CD14-positive monocyte (primary cell): Measurements from ENCODE around the gene GMEB2. TPM values are rescaled to one million over a fixed set of nuclear protein-coding genes. Genes with fewer than 3 reads are reported as not detected.

ENCODE experiments used
- DNase-seq, 3 donors: peaks; one replicate each; pipeline ENCODE4 v3.0.0-alpha.2; 2011 to 2022
- H2AFZ ChIP-seq: 2 replicates; pipeline ENCODE4 v1.6.0; 2012; ENCODE audit warnings: mild to moderate bottlenecking, low read depth, low read length, inconsistent platforms; ENCODE audit not compliant: insufficient read depth, poor library complexity, severe bottlenecking
- H3K27ac ChIP-seq, 2 donors: 1 replicate in 1 of 2; 2 replicates in 1 of 2; pipeline ENCODE4 v1.5.1; 2012 to 2013; ENCODE audit warnings: low read length in 2 of 2, control low read depth in 1 of 2, inconsistent platforms in 1 of 2, low read depth in 1 of 2, mild to moderate bottlenecking in 1 of 2
- H3K27me3 ChIP-seq, 2 donors: one replicate each; pipeline versions ENCODE4 v1.6.0 to v1.6.1; 2011 to 2013; ENCODE audit warnings: low read length in 2 of 2; ENCODE audit not compliant: control insufficient read depth in 2 of 2, insufficient read depth in 2 of 2
- H3K36me3 ChIP-seq, 2 donors: replicated peaks in 1 of 2; 1 replicate in 1 of 2; 2 replicates in 1 of 2; pipeline versions ENCODE4 v1.5.1 to v1.6.1; 2012 to 2013; ENCODE audit warnings: low read length in 2 of 2, control low read depth in 1 of 2, inconsistent platforms in 1 of 2, mild to moderate bottlenecking in 1 of 2; ENCODE audit not compliant: insufficient read depth in 2 of 2, control insufficient read depth in 1 of 2
- H3K4me1 ChIP-seq, 2 donors: 1 replicate in 1 of 2; 2 replicates in 1 of 2; pipeline versions ENCODE4 v1.5.1 to v1.6.1; 2012 to 2013; ENCODE audit warnings: low read length in 2 of 2, control low read depth in 1 of 2, inconsistent platforms in 1 of 2, mild to moderate bottlenecking in 1 of 2, moderate library complexity in 1 of 2; ENCODE audit not compliant: insufficient read depth in 2 of 2, control insufficient read depth in 1 of 2
- H3K4me2 ChIP-seq: replicated peaks from 2 replicates; pipeline ENCODE3; 2012; ENCODE audit warnings: low read length, moderate library complexity, mild to moderate bottlenecking; ENCODE audit not compliant: poor library complexity, severe bottlenecking; ENCODE audit errors: extremely low read depth
- H3K4me3 ChIP-seq, 3 experiments: fragments of 200-600 bp in 1 of 3; sonication (generic) in 1 of 3; replicated peaks in 1 of 3; 1 replicate in 2 of 3; 2 replicates in 1 of 3; pipeline ENCODE4 v1.5.1; 2011 to 2013; ENCODE audit warnings: low read length in 3 of 3, mild to moderate bottlenecking in 3 of 3, control low read depth in 2 of 3, low read depth in 2 of 3, inconsistent platforms in 1 of 3, moderate library complexity in 1 of 3
- H3K79me2 ChIP-seq: 2 replicates; pipeline ENCODE4 v1.6.0; 2012; ENCODE audit warnings: mild to moderate bottlenecking, control low read depth, inconsistent platforms, low read length, moderate library complexity; ENCODE audit not compliant: insufficient read depth
- H3K9ac ChIP-seq: 2 replicates; pipeline ENCODE4 v1.6.0; 2017; ENCODE audit warnings: low read length, mild to moderate bottlenecking; ENCODE audit not compliant: insufficient read depth, poor library complexity, severe bottlenecking
- H3K9me3 ChIP-seq, 2 donors: replicated peaks in 1 of 2; 1 replicate in 1 of 2; 2 replicates in 1 of 2; pipeline versions ENCODE4 v1.5.1 to v1.6.1; 2012 to 2013; ENCODE audit warnings: low read length in 2 of 2, control low read depth in 1 of 2; ENCODE audit not compliant: control insufficient read depth in 1 of 2, insufficient read depth in 1 of 2
- H4K20me1 ChIP-seq: 2 replicates; pipeline ENCODE4 v1.6.0; 2012; ENCODE audit warnings: mild to moderate bottlenecking, low read length, control low read depth, moderate library complexity; ENCODE audit not compliant: insufficient read depth
- H3K27ac Mint-ChIP-seq, 7 donors: one replicate each; pipeline ENCODE4 v1.8.0; 2020; ENCODE audit warnings: mild to moderate bottlenecking in 7 of 7, mixed read lengths in 7 of 7, moderate library complexity in 6 of 7, inconsistent platforms in 2 of 7
- H3K27me3 Mint-ChIP-seq, 3 donors: one replicate each; pipeline ENCODE4 v1.8.0; 2021 to 2022; ENCODE audit warnings: low read depth in 3 of 3, mild to moderate bottlenecking in 3 of 3, mixed read lengths in 3 of 3, moderate library complexity in 3 of 3, inconsistent platforms in 1 of 3
- H3K36me3 Mint-ChIP-seq, 2 donors: one replicate each; pipeline ENCODE4 v1.8.0; 2020; ENCODE audit warnings: mixed read lengths in 2 of 2, inconsistent platforms in 1 of 2, mild to moderate bottlenecking in 1 of 2
- H3K4me1 Mint-ChIP-seq: one replicate; pipeline ENCODE4 v1.8.0; 2020; ENCODE audit warnings: mild to moderate bottlenecking, mixed read lengths
- H3K4me3 Mint-ChIP-seq, 2 donors: one replicate each; pipeline ENCODE4 v1.8.0; 2020; ENCODE audit warnings: mild to moderate bottlenecking in 2 of 2, mixed read lengths in 2 of 2, moderate library complexity in 1 of 2
- H3K9me3 Mint-ChIP-seq, 7 donors: one replicate each; pipeline ENCODE4 v1.8.0; 2020 to 2022; ENCODE audit warnings: mixed read lengths in 7 of 7, mild to moderate bottlenecking in 6 of 7, moderate library complexity in 6 of 7, inconsistent platforms in 2 of 7
- WGBS: methylation state at CpG from one replicate; pipeline ENCODE4 v1.1.5; 2013; ENCODE audit warnings: missing lambda C conversion rate; ENCODE audit not compliant: insufficient coverage; 5-methylcytosine and 5-hydroxymethylcytosine counted together
- intact Hi-C, 2 donors: fragments of 100-400 bp; cut with micrococcal nuclease; formaldehyde crosslinking; loops; one replicate each; pipeline versions ENCODE4 v1.15.0 to v1.15.1; 2023
- polyA plus RNA-seq, 3 donors: library from polyadenylated mRNA; depleted of rRNA in 1 of 3; unstranded in 2 of 3; stranded (reverse) in 1 of 3; fragments of 300-500 nt in 2 of 3; fragments of >200 nt in 1 of 3; fragmentation: Illumina TruSeq in 2 of 3; gene quantifications; 1 replicate in 2 of 3; 2 replicates in 1 of 3; pipeline ENCODE4 v1.2.3, GENCODE V29; 2012 to 2021
- TF ChIP-seq, protein P1 (sequence below): fragments of 200-600 bp; IDR thresholded peaks from one replicate; pipeline ENCODE4 v1.8.0; 2022; ENCODE audit warnings: antibody characterized with exemption, mild to moderate bottlenecking

The GMEB2 gene
- polyA plus RNA-seq, 3 donors = 2.7 to 11.7 (median 3.8) TPM

DNA sequence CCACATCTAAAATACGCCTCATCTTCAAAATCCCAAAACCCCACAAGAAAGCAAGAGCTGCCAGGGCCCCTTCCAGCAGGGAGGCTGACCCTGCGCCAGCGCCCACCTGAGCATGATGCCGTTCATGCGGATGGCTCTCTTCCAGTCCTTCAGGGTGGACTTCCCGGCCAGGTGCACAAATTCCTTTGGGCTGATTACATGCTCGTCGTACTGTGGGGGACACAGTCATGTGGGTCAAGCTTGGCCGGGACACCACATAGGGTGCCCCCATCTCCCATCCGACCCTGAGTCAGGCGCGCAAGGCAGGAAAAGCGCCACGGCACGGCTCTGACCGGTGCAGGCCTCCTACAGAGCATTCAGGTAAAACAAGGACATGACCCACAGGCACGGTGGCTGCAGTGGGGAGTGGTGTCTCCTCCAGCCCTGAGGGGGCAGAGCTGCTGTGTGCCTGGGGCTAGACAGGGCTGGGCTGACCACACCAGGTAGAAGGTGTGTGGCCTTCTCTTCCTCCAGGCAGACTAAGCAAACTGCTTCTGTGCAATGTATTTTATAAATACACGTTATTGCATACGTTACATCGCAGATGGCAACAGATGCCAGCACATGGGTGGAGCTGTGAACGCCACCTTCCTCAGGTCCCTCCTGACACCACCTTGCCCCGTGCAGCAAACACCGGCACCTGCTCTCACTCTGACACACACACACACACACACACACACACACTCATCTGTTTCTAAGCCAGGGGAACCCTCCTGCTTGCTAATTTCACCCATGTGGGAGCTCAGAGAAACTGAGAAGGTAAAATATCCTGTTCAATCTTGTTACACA is 29.0 kb downstream of the GMEB2 start:
- H3K9ac ChIP-seq = no peak overlapping the region
- H3K27me3 Mint-ChIP-seq = peaks cover 0 to 3% (median 0%) of the 10 kb centered on the region in 3 donors
- H3K4me3 Mint-ChIP-seq = no peak overlapping the region
- H3K4me1 Mint-ChIP-seq = peaks cover 5% of the 10 kb centered on the region
- DNase-seq = no peak
- intact Hi-C loops = no loop called here
- no peaks in the 10 kb centered on the region for H3K9me3 Mint-ChIP-seq
- no peaks in the 10 kb centered on the region for H3K27me3 ChIP-seq
- H3K4me3 ChIP-seq = no peak overlapping the region
- TF ChIP-seq, protein P1, sequence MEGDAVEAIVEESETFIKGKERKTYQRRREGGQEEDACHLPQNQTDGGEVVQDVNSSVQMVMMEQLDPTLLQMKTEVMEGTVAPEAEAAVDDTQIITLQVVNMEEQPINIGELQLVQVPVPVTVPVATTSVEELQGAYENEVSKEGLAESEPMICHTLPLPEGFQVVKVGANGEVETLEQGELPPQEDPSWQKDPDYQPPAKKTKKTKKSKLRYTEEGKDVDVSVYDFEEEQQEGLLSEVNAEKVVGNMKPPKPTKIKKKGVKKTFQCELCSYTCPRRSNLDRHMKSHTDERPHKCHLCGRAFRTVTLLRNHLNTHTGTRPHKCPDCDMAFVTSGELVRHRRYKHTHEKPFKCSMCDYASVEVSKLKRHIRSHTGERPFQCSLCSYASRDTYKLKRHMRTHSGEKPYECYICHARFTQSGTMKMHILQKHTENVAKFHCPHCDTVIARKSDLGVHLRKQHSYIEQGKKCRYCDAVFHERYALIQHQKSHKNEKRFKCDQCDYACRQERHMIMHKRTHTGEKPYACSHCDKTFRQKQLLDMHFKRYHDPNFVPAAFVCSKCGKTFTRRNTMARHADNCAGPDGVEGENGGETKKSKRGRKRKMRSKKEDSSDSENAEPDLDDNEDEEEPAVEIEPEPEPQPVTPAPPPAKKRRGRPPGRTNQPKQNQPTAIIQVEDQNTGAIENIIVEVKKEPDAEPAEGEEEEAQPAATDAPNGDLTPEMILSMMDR = no peak
- H3K9me3 ChIP-seq = no peaks in the 10 kb centered on the region
- no peak overlapping the region for H3K27ac Mint-ChIP-seq
- no peak overlapping the region for H2AFZ ChIP-seq
- no peak overlapping the region for H3K4me2 ChIP-seq
- WGBS = 92% methylated on average over 19 of the region's 23 CpGs
- H3K36me3 ChIP-seq = peaks cover 60 to 95% of the 10 kb centered on the region in 2 donors
- peaks cover 70 to 98% of the 10 kb centered on the region in 2 donors for H3K36me3 Mint-ChIP-seq
- H3K4me1 ChIP-seq = no peaks in the 10 kb centered on the region
- no peak overlapping the region for H3K27ac ChIP-seq
- no peaks in the 10 kb centered on the region for H3K79me2 ChIP-seq
- H4K20me1 ChIP-seq = peaks cover 3% of the 10 kb centered on the region

DNA sequence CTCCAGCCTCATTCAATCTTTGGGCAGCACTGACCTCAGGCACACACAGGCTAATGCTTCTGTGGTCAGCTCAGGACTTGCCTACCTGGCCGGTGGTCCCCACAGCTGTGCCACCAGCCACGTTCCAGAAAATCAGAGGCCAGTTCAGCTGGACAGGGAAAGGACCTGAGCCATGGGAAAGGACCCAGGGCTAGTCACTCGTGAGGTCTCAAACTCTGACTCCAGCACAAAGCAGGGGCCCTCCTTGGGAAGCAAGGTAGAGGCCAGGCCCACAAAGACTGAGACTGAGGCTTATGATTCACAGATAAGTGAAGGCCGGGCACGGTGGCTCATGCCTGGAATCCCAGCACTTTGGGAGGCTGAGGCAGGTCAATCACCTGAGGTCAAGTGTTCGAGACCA is 30.5 kb downstream of the GMEB2 start:
- DNase-seq = no peak
- H3K4me2 ChIP-seq = no peak overlapping the region
- no peaks in the 10 kb centered on the region for H4K20me1 ChIP-seq
- Mint-ChIP-seq H3K4me1 (no peaks in the 10 kb centered on the region), H3K36me3 (peaks cover 67 to 100% of the 10 kb centered on the region in 2 donors), H3K4me3 (no peak overlapping the region), H3K27ac (no peak overlapping the region), H3K9me3 (no peaks in the 10 kb centered on the region), H3K27me3 (peaks cover 0 to 3% (median 0%) of the 10 kb centered on the region in 3 donors)
- no peak overlapping the region for H3K9ac ChIP-seq
- no peak overlapping the region for H2AFZ ChIP-seq
- TF ChIP-seq, protein P1 = no peak
- H3K4me3 ChIP-seq = no peak overlapping the region
- no peaks in the 10 kb centered on the region for H3K27me3 ChIP-seq
- H3K4me1 ChIP-seq = no peaks in the 10 kb centered on the region
- WGBS = 100% methylated on average over 6 of the region's 6 CpGs
- H3K79me2 ChIP-seq = no peaks in the 10 kb centered on the region
- peaks cover 63 to 95% of the 10 kb centered on the region in 2 donors for H3K36me3 ChIP-seq
- intact Hi-C loops = no loop called here
- H3K27ac ChIP-seq = no peak overlapping the region
- H3K9me3 ChIP-seq = no peaks in the 10 kb centered on the region
